ENCODE measurements around the gene RPL5.

DNA sequence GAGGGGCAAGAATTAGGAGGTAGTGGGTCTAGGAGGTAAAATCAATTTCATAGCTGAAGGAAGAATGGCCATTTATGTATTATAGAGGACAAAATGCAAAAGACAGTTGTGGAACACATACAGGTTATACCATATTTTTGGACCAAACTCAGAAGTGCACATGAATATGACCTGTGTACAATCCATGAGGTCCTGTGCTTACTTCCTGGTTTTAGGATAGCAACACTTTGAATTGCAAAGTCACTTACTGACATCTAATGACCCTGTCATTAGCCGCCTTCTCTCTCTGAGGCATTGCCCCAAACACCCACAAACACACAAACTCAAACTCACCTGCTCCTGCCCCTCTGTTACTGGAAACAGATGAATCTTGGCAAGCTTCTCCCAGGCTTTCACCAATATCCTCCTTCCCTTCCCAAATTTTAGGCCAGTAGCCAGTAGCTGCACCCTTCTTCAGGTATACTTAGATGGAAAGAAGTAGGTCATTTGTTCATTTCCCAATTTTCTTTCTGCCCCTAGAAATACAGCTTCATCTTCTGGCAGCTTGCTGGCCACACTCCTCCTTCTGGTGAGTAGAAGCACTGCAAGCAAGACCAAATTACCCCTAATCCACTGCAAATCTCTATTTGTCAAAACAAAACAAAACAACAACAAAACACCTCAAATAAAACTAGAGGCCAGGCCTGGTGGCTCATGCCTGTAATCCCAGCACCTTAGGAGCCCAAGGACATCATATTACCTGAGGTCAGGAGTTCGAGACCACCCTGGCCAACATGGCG, 13.7 kb upstream of the RPL5 start:
- TF ChIP-seq, protein P1, sequence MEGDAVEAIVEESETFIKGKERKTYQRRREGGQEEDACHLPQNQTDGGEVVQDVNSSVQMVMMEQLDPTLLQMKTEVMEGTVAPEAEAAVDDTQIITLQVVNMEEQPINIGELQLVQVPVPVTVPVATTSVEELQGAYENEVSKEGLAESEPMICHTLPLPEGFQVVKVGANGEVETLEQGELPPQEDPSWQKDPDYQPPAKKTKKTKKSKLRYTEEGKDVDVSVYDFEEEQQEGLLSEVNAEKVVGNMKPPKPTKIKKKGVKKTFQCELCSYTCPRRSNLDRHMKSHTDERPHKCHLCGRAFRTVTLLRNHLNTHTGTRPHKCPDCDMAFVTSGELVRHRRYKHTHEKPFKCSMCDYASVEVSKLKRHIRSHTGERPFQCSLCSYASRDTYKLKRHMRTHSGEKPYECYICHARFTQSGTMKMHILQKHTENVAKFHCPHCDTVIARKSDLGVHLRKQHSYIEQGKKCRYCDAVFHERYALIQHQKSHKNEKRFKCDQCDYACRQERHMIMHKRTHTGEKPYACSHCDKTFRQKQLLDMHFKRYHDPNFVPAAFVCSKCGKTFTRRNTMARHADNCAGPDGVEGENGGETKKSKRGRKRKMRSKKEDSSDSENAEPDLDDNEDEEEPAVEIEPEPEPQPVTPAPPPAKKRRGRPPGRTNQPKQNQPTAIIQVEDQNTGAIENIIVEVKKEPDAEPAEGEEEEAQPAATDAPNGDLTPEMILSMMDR (IDR thresholded peaks at IDR 0.05; ENCODE audit: low read length), result peak; percentile 48
- TF ChIP-seq EZH2 (optimal IDR thresholded peaks at IDR 0.05; ENCODE audit: low read depth, low read length), result no peak
